GM21737 (cell line): Measurements from ENCODE around the gene SERPINB7.
"Not testable (repeated sequence)": the region's sequence is repeated elsewhere in the genome, so short reads cannot be mapped to it uniquely, and the experiment has no call there.

Experiments used
- ATAC-seq: cut with Tn5 transposase; IDR thresholded peaks from one replicate; pipeline ENCODE4 v1.9.1; 2021; ENCODE audit warnings: mild to moderate bottlenecking, moderate library complexity; ENCODE audit not compliant: unreplicated experiment

SERPINB7 gene, protein sequence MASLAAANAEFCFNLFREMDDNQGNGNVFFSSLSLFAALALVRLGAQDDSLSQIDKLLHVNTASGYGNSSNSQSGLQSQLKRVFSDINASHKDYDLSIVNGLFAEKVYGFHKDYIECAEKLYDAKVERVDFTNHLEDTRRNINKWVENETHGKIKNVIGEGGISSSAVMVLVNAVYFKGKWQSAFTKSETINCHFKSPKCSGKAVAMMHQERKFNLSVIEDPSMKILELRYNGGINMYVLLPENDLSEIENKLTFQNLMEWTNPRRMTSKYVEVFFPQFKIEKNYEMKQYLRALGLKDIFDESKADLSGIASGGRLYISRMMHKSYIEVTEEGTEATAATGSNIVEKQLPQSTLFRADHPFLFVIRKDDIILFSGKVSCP

DNA sequence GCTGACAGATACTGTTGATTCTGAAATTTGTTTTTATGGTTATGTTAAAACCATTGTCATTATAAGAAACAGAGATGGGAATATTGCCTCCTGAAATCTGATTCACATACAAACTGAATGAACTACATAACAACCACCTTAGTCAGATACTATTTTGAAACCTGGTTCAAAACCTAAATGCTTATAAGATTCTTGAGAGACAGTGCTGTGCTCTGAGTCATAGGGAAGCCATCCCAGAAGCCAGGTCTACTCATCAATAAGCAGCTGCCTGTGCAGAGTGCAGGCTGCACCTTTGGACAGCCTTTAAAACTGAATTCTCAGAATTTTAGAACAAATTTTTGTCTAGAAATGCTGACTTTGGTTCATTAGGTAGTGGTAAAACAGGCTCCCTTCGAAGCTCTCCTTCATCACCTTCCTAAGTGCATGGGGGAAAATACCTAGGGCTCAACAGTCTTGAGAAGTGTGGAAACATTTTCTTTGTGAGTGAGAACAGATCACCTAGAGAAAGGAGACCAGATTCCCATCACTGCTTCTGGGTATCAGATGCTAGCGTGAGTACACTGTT lies at the start of gene SERPINB7:
SERPINB7 (plus strand) TSS at position 253 of the 565 bp plus-strand sequence. CDS start 6,955 bp downstream, outside the sequence.
- no peak for ATAC-seq

DNA sequence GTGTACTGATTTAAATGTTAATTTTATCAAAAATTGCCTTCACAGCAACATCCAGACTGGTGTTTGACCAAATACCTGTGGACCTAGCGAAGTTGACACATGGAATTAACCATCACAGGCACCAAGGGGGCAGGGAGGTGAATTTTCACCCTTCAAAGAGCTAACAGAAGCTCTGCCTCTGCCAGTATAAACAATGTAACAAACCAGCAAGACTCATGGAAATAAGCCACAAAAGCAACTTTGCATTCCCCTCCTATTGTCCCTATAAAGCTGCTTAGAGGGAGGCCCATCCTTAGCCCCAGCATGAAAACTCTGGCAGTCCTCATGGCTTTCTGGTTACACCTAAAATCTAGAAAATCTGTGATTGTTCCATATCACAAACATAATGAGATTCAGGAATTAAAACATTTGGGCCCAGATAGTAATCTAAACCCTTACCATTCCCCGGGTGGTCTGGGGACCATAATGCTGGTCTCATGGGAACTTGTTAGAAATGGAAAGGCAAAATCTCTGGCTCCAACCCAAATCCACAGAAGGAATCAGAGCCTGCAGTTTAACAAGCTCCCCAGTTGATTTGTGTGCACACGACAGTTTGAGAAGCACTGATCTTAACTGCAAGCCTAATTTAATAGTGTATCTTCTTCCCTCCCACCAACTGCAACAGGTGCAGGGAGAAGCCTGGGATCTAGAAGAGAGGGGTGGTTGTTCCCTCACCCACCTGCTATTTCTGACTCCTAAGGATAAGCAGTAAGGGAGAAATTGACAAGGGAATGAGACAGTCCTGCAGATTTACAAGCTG lies 49.3 kb upstream of the SERPINB7 start:
- no peak for ATAC-seq

DNA sequence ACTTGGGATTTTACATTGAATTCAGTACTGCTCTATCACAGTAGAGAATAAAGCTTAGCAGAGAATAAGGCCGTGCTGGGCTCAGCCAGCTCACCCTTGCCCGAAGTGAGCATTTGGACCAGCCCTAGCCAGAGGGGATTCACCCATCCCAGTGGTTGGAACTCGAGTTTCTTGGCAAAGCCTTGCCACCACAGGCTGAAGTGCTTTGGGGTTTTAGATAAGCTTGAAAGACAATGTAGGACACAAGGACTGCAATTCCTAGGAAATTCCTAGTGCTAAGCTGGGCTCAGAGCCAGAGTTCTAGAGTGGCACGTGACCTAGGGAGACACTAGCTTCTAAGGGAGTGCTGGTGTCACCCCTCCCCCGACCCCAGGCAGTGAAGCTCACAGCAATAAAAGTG lies 44.4 kb upstream of the SERPINB7 start:
- no peak for ATAC-seq

DNA sequence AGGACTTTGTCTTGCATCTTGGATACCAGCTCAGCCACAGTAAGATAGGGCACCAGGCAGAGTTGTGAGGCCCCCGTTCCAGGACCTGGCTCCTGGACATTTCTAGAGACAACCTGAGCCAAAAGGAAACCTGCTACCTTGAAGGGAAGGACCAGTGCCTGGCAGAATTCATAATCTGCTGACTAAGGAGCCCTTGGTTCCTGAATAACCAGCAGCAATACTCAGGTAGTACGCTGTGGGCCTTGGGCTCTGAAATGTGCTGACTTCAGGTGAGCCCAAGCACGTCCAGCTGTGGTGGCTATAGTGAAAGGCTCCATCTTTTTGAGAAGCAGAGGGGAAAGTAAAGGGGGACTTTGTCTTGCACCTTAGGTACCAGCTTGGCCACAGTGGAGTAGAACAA lies 44.0 kb upstream of the SERPINB7 start:
- ATAC-seq, result no peak

DNA sequence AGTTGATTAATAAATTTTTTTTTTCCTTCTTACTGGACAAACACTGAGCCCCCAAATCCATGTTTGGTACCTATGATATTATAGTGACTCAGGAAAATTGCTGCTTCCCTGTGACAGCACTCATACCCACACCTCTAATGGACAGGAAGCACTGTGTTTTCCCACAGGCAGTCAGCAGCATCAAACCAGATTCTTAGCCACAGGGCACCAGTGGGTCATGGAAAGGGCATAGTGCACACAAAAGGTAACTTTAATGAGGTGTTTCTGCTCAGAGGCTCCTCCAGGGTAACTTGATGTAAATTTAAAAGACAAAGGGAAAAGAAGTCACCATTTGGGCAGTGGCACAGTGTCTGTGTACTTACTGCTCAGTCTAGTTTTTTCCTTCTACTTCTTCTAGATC lies 38.3 kb upstream of the SERPINB7 start:
- ATAC-seq, result no peak

DNA sequence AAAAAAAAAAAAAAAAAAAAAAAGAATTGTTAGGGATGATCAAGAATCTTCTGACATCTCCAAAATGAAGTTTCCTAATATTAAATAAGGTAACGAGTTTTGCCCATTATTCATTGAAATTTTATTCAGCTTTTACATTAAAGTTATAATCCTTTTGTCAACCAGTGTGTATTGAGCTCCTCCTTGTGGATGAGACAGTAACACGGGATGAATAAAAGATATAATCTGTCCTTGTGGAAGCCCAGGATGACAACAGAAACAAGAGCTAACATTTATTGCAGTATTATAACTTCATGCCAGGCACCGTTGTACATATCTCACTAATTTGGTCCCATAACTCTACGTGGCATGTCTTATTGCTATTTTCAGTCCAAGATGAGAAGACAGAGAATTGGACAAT lies 33.4 kb upstream of the SERPINB7 start:
- ATAC-seq, result no peak

DNA sequence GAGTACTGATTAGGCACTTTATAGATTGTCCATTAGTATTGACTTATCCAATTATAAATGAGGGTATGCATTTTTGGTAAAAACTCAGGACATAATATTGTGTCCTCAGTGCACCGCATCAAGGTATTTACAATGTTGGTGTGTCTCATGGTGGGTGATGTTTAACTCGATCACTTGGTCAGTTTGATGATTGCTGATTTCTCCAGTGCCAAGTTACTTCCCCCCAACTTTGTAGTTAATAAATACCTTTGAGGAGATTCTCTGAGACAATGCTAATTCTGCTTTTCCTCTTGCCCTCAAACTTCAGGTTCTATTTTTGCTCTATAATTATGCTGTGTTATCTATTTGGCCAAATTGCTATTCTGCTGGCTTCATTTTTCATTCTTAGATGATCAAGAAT lies 28.2 kb upstream of the SERPINB7 start:
- ATAC-seq, result no peak

DNA sequence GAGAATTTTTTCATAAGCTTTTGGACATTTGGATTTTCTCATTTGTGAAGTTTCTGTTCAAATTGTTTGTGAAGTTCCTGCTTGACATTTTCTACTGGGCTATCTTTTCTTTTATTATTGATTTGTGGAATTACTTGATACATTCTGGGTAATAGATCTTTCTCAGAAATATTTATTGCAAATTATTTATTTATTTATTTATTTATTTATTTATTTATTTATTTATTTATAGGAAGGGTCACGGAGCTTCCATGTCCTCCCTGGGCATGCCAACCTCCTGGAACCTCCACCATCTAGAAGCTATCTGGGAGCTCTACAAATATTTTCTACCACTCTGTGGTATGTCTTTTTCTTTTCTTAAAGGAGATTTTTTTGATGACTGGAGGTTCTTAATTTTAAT lies 25.7 kb upstream of the SERPINB7 start:
- ATAC-seq, result no peak

DNA sequence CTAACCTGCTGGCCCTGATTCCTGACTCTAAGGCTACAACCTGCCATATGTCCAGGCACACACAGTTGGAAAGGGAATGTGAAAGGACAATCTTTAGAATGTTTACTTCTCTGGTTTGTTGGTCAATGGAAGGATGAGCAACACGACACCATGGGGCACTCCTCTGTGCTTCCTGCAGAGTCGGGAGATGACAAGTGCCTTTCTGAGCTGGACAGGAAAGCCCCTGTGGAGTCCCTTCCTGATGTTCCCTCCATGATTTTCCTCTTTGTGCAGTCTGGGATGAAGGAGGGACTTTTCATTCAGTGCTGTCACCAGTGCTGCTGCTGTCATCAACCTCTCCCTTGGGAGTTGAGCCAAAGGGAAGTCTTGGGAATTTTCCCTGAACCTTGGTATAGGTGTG lies 22.6 kb upstream of the SERPINB7 start:
- ATAC-seq, result no peak

DNA sequence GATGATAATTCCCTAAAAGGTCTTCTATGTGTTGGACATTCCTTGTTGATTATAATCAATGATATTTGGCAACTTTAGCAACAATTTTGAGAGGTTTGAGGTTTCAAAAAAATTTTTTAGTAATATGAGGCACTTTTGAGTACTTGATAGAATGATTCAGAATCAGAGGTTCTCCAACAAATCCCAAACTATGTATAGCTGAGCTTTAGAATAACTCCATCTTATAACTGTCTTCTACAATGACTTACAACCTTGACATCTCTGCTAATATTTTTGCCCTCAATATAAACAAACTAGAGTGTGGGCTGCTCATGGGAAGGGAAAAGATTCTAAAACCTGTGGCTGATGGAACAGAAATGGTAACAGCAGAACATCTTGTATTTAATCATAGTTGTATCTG lies 21.5 kb upstream of the SERPINB7 start:
- ATAC-seq, result no peak

DNA sequence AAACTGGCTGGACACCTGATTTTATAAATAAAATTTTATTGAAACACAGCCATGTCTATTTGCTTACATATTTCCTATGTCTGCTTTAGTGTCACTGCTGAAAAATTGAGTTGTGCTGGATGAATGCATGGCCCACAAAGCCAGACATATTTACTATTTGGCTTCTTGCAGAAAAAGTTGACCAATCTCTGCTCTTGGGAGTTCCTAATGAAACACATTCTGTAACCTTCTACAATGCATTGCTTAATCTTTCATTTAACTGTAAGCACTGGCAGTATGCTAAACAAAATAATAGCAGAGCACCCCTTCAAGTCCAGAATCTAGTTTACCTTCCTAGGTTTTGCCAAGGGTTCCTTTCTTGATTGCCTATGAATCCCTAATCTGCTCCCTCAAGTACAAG lies 17.7 kb upstream of the SERPINB7 start:
- no peak for ATAC-seq

DNA sequence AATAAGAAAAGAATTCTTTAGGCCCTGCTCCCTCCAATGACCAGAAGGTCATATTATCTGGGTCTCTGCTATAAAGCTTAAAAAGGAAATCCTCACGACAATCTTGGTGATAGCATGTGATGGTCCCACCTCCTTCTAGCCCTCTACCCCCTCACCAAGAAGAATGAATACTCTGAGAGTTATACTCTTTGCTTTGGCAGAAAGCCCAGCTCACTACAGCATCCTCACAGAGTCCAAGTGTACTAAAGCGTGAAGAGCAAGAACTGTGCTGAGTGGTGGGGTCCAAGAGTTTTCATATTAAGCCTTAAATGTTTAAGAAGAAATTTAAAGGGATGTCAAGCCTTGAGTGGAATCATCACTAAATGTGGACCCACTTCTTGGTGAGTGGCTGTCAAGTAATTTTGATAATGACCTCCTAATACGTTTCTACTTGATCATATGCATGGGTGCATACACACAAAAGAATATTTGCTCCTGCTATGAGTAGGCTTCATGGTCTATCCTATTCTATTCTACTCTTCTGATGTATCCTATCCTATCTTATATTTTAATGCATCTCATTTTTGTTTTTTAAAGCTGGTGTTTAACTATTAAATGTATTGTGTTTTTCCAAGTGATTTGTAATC lies 16.5 kb upstream of the SERPINB7 start:
- ATAC-seq, result no peak

DNA sequence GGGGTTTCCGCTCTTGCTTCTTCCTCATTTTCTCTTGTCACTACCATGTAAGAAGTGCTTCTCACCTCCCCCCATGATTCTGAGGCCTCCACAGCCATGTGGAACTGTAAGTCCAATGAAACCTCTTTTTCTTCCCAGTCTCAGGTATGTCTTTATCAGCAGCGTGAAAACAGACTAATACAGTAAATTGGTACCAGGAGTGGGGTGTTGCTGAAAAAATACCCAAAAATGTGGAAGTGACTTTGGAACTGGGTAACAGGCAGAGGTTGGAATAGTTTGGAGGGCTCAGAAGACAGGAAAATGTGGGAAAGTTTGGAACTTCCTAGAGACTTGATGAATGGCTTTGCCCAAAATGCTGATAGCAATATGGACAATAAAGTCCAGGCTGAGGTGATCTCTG lies 15.4 kb upstream of the SERPINB7 start:
- ATAC-seq, result not testable (repeated sequence)

DNA sequence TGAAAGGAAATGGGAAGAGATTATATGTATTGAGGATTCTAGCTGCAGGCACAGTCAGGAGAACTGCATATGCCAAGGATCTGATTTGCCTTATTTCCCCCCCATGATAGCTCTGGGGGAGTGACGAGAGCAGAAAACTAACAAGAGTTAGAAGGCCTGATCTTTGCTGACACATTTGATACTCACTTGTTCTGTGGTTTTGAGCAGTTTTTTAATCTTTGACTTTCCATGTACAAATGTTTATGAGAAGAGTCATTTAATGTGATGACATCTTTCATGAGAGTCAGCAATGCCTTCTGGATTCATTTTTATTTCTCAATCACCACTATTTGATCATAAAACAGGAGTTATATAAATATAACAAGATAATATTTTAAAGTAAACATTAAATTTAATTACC lies 12.7 kb upstream of the SERPINB7 start:
- ATAC-seq, result no peak

DNA sequence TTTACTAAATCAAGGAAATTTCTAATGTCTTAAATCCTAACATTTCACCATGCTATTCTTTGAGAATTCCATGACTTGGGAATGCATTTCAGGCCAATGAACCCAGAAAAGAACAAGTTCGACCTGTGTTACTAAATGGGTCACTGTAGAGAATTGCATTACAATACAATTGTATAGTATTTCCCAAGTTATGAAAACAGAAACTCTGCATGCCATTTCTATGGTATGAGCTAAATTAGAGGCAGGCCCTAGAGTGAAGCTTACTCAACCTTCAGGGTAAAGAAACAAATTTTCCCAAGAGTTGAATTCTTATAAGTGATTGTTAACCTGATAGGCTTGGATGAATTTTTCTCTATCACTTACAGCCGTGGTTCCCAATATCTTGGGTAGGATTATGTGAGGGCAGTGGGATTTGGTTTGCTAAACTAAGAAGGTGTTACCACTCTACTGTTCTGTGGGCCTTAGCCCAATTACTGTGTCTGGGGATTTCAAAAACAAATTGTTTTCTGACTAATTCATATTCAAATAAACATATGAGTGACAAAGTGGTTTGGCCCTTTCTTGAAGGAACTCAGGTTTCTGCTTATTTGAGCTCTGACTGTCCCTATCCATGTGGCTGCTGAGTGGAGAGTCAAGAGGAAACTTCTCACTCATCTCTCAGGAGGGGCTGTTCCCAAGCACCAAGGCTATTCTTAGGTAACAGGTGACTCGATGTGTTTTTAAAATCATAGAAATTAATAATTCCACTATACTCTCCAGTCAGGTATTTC lies 11.2 kb upstream of the SERPINB7 start:
- ATAC-seq, result no peak

DNA sequence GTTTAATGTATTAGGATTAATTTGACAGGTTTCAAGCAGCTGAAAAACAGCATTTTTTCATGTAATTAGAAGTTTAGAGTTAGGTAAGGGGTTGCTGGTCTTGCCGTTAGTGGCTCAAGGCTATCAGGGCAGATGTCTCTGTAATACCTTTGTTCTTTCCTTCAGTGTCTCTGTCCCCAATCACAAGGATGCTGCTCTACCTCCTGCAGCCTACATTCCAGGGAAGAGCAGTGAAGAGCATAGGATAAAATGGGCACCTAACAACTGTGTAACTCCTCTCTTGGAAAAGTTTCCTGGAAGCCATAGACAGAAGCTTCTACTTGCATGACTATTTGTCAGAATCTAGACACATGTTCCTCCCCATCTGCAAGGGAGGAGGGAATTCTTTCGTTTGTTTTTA lies 9.4 kb upstream of the SERPINB7 start:
- ATAC-seq, result no peak

DNA sequence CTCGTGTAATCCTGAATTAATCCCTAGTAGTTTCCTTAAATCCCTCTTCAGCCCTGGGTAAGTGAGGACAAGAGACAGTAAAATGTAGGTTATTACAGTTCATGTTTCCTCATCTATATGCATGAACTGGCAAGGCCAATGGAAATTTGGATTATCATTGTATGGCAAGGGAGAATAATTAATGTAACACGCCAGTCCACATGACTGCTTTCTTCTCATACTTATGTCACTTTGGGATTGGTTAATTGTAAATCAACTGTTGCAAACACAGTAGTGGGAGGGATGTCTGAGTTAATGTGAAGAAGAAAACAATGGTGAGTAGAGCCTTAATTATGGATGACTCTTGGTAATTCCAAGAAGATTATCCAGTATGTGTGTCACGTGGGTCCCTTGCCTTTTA lies 1.7 kb upstream of the SERPINB7 start:
- ATAC-seq, result no peak

DNA sequence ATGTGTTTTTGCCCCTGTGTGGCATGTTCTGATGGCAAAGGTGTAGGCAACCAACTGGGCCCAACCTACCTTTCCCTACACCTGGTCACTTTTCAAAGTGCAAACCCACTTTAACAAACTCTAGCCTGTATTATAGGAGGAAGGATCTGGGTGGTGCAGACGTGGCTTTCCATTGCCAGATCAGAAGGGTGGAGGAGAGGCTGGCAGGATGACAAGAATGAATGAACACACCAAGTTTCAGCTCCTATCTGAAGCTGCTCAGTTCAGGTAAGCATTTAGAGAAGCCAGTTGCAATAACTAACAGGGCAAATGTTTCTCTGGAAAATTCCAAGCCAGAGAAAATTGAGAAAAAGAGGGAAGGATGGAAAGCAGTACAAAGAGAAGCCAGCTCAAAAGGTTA lies 707 bp upstream of the SERPINB7 start:
- no peak for ATAC-seq

DNA sequence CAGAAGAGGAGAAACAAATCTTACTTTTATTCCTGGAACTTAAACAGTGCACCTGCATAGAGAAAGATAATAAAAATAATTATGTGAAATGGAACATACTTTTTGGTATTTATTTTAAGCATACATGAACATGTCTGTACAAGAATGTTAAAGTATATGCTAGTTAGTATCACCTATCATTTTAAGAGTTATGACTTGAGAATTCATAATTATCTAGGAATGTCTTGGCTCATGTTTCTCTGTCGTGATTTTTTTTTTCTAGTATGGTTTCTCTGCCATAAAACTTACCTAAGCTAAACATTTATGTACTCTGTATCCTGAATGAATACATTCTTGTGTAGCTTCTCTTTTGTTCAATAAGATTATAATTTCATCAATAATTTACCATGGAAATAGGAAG lies 4.2 kb downstream of the SERPINB7 start:
- ATAC-seq, result no peak

DNA sequence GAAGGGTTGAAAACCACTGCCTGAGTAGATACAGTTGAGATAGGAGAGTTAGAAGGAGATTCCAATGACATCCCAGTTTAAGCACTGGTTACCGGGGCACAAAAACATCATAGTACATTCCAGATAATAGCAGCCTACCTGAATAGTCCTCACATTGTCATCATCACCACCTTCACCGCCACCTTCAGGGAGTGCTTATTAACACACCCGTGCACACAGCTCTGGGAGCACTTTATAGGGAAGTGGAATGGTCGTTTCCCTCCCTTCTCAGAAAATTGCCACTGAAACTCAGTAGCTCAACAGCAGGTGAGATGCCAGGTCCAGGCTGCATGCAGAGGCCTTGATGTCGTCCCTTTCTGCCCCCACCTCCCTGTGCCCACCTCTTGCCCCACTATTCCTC lies 8.2 kb downstream of the SERPINB7 start:
- ATAC-seq, result no peak
